HepG2 (cell line): ENCODE results near the gene BRD3. TPM values are rescaled to one million over a fixed set of nuclear protein-coding genes. Genes with fewer than 3 reads are reported as not detected.

Source experiments
- AKNA ChIP-seq: sonication (generic); formaldehyde crosslinking; IDR thresholded peaks from 2 replicates; pipeline ENCODE4 v1.4.0; 2020; ENCODE audit warnings: missing genetic modification reagents, borderline replicate concordance
- CBX1 ChIP-seq: IDR thresholded peaks from one replicate; pipeline ENCODE4 v1.6.1; 2016; ENCODE audit warnings: antibody characterized with exemption, low read depth
- ELK4 ChIP-seq: sonication (generic); formaldehyde crosslinking; IDR thresholded peaks from 2 replicates; pipeline ENCODE4 v1.9.0; 2021; ENCODE audit warnings: missing genetic modification reagents, borderline replicate concordance
- FOXA3 ChIP-seq: IDR thresholded peaks from 2 replicates; pipeline ENCODE4 v1.6.1; 2016; ENCODE audit warnings: missing genetic modification reagents, missing compliant biosample characterization
- GABPB1 ChIP-seq: IDR thresholded peaks from 2 replicates; pipeline ENCODE4 v1.6.1; 2016; ENCODE audit warnings: mild to moderate bottlenecking, missing genetic modification reagents, moderate library complexity, missing compliant biosample characterization
- HIC2 ChIP-seq: sonication (generic); formaldehyde crosslinking; IDR thresholded peaks from 2 replicates; pipeline ENCODE4 v1.9.0; 2022; ENCODE audit warnings: low read depth, missing genetic modification reagents
- HMG20A ChIP-seq: IDR thresholded peaks from 2 replicates; pipeline ENCODE4 v1.6.1; 2016; ENCODE audit warnings: borderline replicate concordance
- KAT8 ChIP-seq: IDR thresholded peaks from 2 replicates; pipeline ENCODE4 v1.6.1; 2016; ENCODE audit warnings: missing genetic modification reagents, missing compliant biosample characterization
- MXI1 ChIP-seq: IDR thresholded peaks from 3 replicates; pipeline ENCODE4 v1.6.1; 2012; ENCODE audit warnings: low read depth, low read length, inconsistent platforms, borderline replicate concordance
- NFYB ChIP-seq: sonication (generic); formaldehyde crosslinking; IDR thresholded peaks from 2 replicates; pipeline ENCODE4 v1.4.0; 2020; ENCODE audit warnings: missing genetic modification reagents
- PLSCR1 ChIP-seq: sonication (generic); formaldehyde crosslinking; IDR thresholded peaks from 2 replicates; pipeline ENCODE4 v1.5.0; 2020; ENCODE audit warnings: missing genetic modification reagents, mild to moderate bottlenecking, borderline replicate concordance
- RARA ChIP-seq: IDR thresholded peaks from 2 replicates; pipeline ENCODE4 v1.6.1; 2016; ENCODE audit warnings: missing genetic modification reagents, missing compliant biosample characterization
- THAP11 ChIP-seq: IDR thresholded peaks from 2 replicates; pipeline ENCODE4 v1.6.1; 2016; ENCODE audit warnings: missing biosample characterization, missing genetic modification reagents
- YEATS2 ChIP-seq: sonication (generic); formaldehyde crosslinking; IDR thresholded peaks from 2 replicates; pipeline ENCODE4 v1.4.0; 2020; ENCODE audit warnings: missing genetic modification reagents, borderline replicate concordance
- ZBTB14 ChIP-seq: sonication (generic); formaldehyde crosslinking; IDR thresholded peaks from 2 replicates; pipeline ENCODE4 v1.4.0; 2020; ENCODE audit warnings: missing genetic modification reagents
- ZC3H13 ChIP-seq: sonication (generic); formaldehyde crosslinking; IDR thresholded peaks from 2 replicates; pipeline ENCODE4 v1.8.1; 2023; ENCODE audit warnings: mild to moderate bottlenecking, missing genetic modification reagents, moderate library complexity
- ZNF207 ChIP-seq: fragments of 450-650 bp; IDR thresholded peaks from 2 replicates; pipeline ENCODE4 v1.6.1; 2016; ENCODE audit warnings: antibody characterized with exemption, borderline replicate concordance
- ZNF75D ChIP-seq: sonication (generic); formaldehyde crosslinking; IDR thresholded peaks from 2 replicates; pipeline ENCODE4 v1.8.1; 2023; ENCODE audit warnings: missing genetic modification reagents, mild to moderate bottlenecking, borderline replicate concordance
- polyA plus RNA-seq, 8 experiments: library from polyadenylated mRNA; depleted of rRNA in 3 of 8; stranded (reverse) in 7 of 8; unstranded in 1 of 8; fragments of >200 nt; fragmentation: Illumina TruSeq in 4 of 8; extraction: Trizol in 4 of 8; gene quantifications; 2 replicates each; pipeline versions ENCODE4 v1.2.1 to v1.2.3, GENCODE V29; 2011 to 2016; ENCODE audit warnings: low read depth in 4 of 8, missing spikeins in 1 of 8, mixed read lengths in 1 of 8; ENCODE audit not compliant: insufficient read depth in 1 of 8
- total RNA-seq, 5 experiments: library from RNA; depleted of rRNA; stranded (reverse); fragments of >200 nt; fragmentation: Illumina TruSeq; extraction: Trizol; gene quantifications; 2 replicates each; pipeline ENCODE4 v1.2.3, GENCODE V29; 2016; ENCODE audit warnings: low read depth in 1 of 5

Gene BRD3
- total and polyA plus RNA-seq, 2 of the 13 experiments (the other 11 are each of a cell fraction or from before 2014, with no cell fraction given): 5.9 to 12.9 TPM

- TF ChIP-seq ELK4 (CRISPR knock-in tag) (no peak), CBX1 (no peak), FOXA3 (CRISPR knock-in tag) (peak; percentile 61), YEATS2 (CRISPR knock-in tag) (peak; percentile 29; the same call in 1 of the 2 replicates), HMG20A (no peak; the same call in 1 of the 2 replicates), GABPB1 (CRISPR knock-in tag) (peak; percentile 26; the same call in 1 of the 2 replicates), ZNF207 (no peak), KAT8 (peak; percentile 50; the same call in 1 of the 2 replicates), AKNA (CRISPR knock-in tag) (no peak), PLSCR1 (CRISPR knock-in tag) (no peak), THAP11 (no peak), RARA (peak; percentile 66), ZNF75D (no peak), ZC3H13 (CRISPR knock-in tag) (no peak), HIC2 (peak; percentile 83), NFYB (CRISPR knock-in tag) (no peak), ZBTB14 (CRISPR knock-in tag) (peak; percentile 31; the same call in 1 of the 2 replicates), MXI1 (peak; percentile 56; the same call in 1 of the 3 replicates)
Observed at GRCh38 chr9:134065612-134066419, 2.0 kb downstream of the BRD3 start (continued).
